Measurements from ENCODE around the gene TCF7L2. TPM values are rescaled to one million over a fixed set of nuclear protein-coding genes. Genes with fewer than 3 reads are reported as not detected.

Gene TCF7L2
- total RNA-seq, 2 donors from 2014 or later, result 9.1 to 25.7 TPM

- intact Hi-C loops (cut with DNase I), result no loop called here
These were observed 81.1 kb downstream of the TCF7L2 start for GRCh38 chr10:113031147-113031546.

GRCh38 chr10:113033991-113034390 is 83.9 kb downstream of the TCF7L2 start:
- WGBS, 2 donors, result 86 to 95% methylated on average over 8 of the region's 8 CpGs
- ATAC-seq (no peak), DNase-seq (no peak)
- H3K4me1 ChIP-seq, result peaks cover 20% of the 10 kb centered on the region
- H3K27ac ChIP-seq, result no peak overlapping the region
- H3K36me3 ChIP-seq (replicated peaks in 1 of 2; ENCODE audit: insufficient read depth in 1 of 2, low read depth in 2 of 2), result no peaks in the 10 kb centered on the region
- TF ChIP-seq POLR2A (IDR thresholded peaks at IDR 0.05), result no peak
- TF ChIP-seq CTCF (IDR thresholded peaks at IDR 0.05), result no peak
- no peak overlapping the region for H3K4me3 ChIP-seq
- intact Hi-C loops (cut with DNase I), result no loop called here
- no peaks in the 10 kb centered on the region for H3K27me3 ChIP-seq
- no peaks in the 10 kb centered on the region for H3K9me3 ChIP-seq

More at GRCh38 chr10:113031147-113031546, 81.1 kb downstream of the TCF7L2 start:
- Histone ChIP-seq H3K36me3 (replicated peaks in 1 of 2; ENCODE audit: insufficient read depth in 1 of 2, low read depth in 2 of 2) (no peaks in the 10 kb centered on the region), H3K27me3 (no peaks in the 10 kb centered on the region), H3K4me1 (peaks cover 39% of the 10 kb centered on the region), H3K9me3 (no peaks in the 10 kb centered on the region), H3K27ac (no peak overlapping the region), H3K4me3 (no peak overlapping the region)
- ATAC-seq, result no peak
- DNase-seq, result no peak
- 7 to 32% methylated on average over 1 of the region's 1 CpG for WGBS, 2 donors
- no peak for TF ChIP-seq POLR2A (IDR thresholded peaks at IDR 0.05)
- no peak for TF ChIP-seq CTCF (IDR thresholded peaks at IDR 0.05)

- H3K36me3 ChIP-seq (replicated peaks in 1 of 2; ENCODE audit: insufficient read depth in 1 of 2, low read depth in 2 of 2), result no peaks in the 10 kb centered on the region
- DNase-seq (peak in 3 of 4 donors; percentile 54 to 59 (median 55)), ATAC-seq (peak; percentile 84)
- WGBS, 2 donors, result 22 to 33% methylated on average over 5 of the region's 5 CpGs
- intact Hi-C loops (cut with DNase I), result no loop called here
- no peaks in the 10 kb centered on the region for H3K27me3 ChIP-seq
- no peaks in the 10 kb centered on the region for H3K9me3 ChIP-seq
- H3K4me1 ChIP-seq, result peaks cover 18% of the 10 kb centered on the region
- no peak for TF ChIP-seq CTCF (IDR thresholded peaks at IDR 0.05)
- TF ChIP-seq POLR2A (IDR thresholded peaks at IDR 0.05), result no peak
- peak overlapping the region in 2 of 4 donors; percentile 51 to 65 for H3K27ac ChIP-seq
- no peak overlapping the region for H3K4me3 ChIP-seq
These were observed 85.8 kb downstream of the TCF7L2 start for GRCh38 chr10:113035732-113036312.

GRCh38 chr10:113036619-113037018 is 86.6 kb downstream of the TCF7L2 start:
- H3K27ac ChIP-seq, result no peak overlapping the region
- intact Hi-C loops (cut with DNase I), result no loop called here
- ATAC-seq, result no peak
- no peak overlapping the region for H3K4me3 ChIP-seq
- H3K4me1 ChIP-seq, result peaks cover 12% of the 10 kb centered on the region
- DNase-seq, result no peak
- WGBS, 2 donors, result 73 to 82% methylated on average over 2 of the region's 2 CpGs
- H3K9me3 ChIP-seq, result no peaks in the 10 kb centered on the region
- no peak for TF ChIP-seq POLR2A (IDR thresholded peaks at IDR 0.05)
- no peak for TF ChIP-seq CTCF (IDR thresholded peaks at IDR 0.05)
- no peaks in the 10 kb centered on the region for H3K27me3 ChIP-seq
- no peaks in the 10 kb centered on the region for H3K36me3 ChIP-seq (replicated peaks in 1 of 2; ENCODE audit: insufficient read depth in 1 of 2, low read depth in 2 of 2)

GRCh38 chr10:113037218-113037617 is 87.2 kb downstream of the TCF7L2 start:
- TF ChIP-seq CTCF (IDR thresholded peaks at IDR 0.05), result no peak
- TF ChIP-seq POLR2A (IDR thresholded peaks at IDR 0.05), result no peak
- Histone ChIP-seq H3K4me3 (no peak overlapping the region), H3K36me3 (replicated peaks in 1 of 2; ENCODE audit: insufficient read depth in 1 of 2, low read depth in 2 of 2) (no peaks in the 10 kb centered on the region), H3K9me3 (no peaks in the 10 kb centered on the region), H3K27me3 (no peaks in the 10 kb centered on the region), H3K27ac (no peak overlapping the region), H3K4me1 (peaks cover 12% of the 10 kb centered on the region)
- ATAC-seq (no peak), DNase-seq (no peak)
- intact Hi-C loops (cut with DNase I), result no loop called here
- 95 to 100% methylated on average over 2 of the region's 2 CpGs for WGBS, 2 donors

Measured in body of pancreas (tissue), 4 donors.